ENCODE data around the gene MSANTD1.

The MSANTD1 gene

DNA sequence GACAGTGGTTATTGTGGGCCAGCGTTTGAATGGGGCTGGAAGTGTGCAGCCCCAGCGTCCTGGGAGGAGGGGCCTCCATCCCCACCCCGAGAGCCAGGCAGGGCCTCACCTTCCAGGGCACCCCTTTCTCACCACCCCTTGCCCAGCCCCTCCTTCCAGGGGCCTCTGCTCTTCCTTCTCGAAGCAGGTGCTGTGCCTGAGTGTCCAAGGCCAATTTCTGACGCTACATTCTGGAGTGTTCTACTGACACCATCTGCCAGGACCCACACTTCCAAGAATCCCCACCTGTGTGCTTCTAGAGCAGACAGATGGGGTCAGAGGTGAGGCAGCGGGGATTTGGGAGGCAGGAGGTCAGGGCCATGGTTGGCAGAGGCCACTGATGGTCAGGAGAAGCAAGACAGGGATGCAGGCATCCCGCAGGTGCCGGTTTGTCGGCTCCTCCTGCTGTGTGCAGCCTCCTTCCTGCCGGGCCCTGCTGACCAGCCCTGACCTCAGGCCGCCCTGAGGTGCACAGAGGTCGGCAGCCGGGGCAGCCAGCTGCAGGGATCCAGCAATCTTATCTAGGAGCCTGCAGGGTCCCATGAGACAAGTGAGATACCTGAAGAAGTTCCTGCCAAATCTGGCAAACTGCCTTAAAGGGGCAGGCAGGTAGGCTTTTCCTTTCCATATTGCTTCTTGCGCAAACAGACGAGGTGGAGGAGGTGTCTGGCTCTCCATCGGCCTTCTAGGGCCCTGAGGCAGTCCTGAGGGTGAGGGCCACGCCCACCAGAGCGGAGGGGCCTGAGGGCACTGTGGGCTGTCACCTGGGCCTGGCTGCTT is 18.8 kb downstream of the MSANTD1 start:
- DNase-seq = no peak

DNA sequence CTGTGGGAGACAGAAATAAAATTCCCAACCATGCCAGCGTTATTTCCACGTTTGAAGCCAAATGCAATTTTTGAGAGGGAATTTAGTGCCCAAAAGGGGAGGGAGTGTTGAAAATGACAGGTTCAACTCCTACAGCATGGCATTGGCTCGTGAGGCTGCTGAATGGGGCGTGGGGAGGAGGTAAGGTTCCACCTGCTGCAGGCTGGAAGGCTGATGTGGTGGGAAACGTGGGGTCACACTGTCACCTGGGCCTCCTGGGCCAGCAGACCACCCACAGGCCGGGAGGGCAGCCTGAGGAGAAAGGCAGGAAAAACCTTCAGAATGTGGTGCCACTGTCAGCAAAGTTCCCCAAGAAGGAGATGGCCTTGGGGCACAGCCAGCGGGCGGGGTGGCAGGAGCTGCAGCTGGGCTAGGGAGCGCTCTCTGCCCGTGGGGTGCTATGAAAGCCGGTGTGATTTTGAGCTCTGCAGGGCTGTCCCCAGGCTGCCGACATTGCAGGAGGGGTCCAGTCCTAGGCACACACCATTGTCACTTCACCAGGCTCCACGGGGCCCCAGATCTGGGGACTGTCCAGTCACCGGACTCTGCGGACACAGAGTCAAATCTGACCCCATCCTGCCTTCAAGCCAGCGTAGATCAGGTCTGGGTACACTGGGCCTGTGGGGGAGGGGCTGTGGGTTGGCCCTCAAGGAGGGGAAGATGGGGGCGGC is 19.6 kb downstream of the MSANTD1 start:
- no peak for DNase-seq

DNA sequence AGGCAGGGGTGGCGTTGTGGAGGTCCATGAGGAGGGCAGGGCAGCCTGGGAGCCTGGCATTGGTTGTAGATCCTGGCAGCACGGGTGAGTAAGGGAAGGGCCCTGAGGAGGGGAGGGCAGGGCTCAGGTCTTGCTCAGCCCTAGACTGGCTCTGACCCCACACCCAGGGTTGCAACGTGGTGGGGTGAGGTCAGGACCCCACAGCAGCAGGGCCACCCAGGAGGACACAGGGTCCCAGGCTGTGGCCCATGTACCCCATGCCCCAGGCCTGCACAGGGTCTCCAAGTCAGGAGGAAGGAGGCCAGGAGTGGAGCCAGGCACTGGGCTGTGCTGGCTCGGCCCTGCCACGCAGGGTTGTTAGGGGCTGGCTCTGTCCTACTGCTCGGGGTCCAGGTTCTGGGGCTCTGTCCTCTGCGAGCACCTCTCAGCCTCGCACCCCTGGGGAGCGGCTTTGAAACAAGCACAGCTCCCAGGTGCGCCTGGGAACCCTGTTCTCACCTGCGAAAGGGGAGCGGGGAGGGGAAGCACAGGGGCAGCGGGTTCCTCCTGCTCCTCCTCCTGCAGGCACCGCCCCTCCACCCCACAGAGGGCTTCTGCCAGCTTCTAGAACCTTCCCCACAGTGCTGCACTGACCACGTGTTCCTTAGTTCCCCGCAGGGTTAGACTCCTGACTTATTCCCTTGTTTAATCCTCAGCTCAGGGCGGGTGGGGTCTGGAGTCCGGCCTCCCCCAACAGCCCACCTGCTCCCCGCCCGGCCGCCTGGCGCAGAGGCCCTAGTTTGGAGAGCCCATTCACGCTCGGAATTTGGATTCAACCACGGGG is 20.4 kb downstream of the MSANTD1 start:
- DNase-seq = no peak

DNA sequence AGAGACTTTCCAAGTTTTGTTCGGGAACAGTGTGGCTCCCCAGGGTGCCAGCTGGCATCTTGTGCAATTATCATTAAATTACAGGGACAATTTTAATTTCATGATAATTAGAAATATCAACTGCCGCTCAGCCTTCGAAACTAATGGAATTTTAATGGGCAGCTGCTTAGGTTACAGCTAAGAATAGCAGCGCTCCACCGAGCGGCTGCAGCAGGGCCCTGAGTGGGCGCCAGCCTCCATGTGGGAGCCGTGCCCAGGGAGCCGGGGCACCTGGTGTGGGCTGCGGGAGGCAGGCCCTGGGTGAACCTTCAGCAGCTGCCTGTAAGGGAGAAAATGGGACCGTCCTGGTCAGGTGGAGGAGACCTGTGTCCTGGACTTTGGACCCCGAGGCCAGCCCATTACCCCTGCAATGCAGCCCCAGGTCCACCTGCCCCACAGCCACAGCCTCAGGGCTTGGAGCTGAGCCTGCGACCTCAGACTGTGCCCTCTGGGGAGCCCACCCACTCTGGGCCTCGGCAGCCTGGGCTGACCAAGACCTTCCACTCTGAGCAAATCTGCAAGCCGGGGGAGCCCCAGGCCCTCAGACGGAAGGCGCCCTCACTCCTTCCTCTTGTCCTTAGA is 21.1 kb downstream of the MSANTD1 start:
- no peak for DNase-seq

DNA sequence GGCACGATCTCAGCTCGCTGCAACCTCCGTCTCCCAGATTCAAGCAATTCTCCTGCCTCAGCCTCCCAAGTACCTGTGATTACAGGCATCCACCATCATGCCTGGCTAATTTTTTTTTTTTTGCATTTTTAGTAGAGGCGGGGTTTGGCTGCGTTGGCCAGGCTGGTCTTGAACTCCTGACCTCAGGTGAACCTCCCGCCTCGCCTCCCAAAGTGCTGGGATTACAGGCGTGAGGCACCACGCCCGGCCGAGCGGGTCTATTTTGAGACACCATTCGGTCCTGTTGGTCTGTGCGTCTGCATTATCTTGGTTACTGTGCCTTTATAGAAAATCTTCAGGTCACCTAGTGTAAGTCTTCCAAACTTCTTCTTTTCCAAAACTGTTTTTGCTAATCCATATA is 22.2 kb downstream of the MSANTD1 start:
- no peak for DNase-seq

- peak; percentile 56 for DNase-seq
These were observed 28.0 kb downstream of the MSANTD1 start for GRCh38 chr4:3276986-3277385.

GRCh38 chr4:3280466-3280865 is 31.5 kb downstream of the MSANTD1 start:
- no peak for DNase-seq

DNA sequence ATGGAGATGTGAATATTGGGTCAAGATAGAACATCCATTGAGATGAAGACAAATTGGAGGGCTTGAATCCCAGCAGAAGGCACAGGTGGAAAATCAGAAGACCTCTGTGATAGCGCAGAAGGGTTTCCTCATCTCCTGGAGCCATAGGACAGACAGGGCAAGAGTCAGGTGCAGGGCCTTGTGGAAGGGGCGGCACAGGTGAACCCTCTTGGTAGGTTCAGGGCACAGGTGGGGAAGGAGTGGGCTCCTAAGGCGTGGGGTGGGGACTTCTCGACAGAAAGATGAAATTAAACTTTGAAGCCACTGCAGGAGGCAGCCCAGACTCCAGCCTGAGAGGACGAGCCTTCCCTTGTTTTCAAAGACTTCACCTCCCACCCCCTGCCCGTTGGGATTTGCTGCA is 34.5 kb downstream of the MSANTD1 start:
- DNase-seq = no peak

GRCh38 chr4:3283916-3284315 is 35.0 kb downstream of the MSANTD1 start:
- no peak for DNase-seq

DNA sequence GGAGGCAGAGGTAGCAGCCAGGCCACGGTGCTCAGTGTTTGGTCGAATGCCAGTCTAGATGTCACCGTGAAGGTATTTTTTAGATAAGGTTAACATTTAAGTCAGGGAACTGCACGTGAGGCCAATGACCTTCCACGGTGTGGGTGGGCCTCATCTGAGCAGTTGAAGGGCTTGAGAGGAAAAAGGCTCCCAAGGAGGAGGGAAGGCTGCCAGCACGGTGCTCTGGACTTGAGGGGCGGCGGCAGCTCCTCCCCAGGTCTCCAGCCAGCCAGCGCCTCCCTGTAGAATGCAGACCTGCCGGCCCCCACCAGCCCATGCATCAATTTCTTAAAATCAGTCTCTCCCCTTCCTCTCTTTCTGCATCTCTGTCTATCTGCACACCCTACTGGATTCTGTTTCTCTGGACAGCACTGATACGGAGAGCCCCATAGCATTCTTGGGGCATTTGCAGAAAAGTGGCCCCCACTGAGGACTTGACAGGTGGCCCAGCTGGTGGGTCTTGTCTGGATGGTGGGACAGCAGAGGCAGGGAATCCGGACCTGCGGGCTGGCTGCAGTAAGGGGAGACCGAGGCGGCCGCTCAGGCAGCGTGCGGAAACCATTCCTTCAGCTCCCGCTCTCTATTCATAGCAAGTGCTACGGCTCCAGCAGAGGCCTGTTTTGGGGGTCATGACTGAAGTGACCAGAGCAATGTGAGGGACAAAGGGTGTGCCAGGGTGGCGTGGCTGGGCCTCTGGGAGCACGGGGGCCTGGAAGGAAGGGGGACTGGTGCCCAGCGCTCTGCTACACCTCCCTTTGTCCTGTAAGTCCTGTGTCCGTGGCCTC is 36.0 kb downstream of the MSANTD1 start:
- DNase-seq = no peak

- peak; percentile 40 for DNase-seq
These were observed 36.8 kb downstream of the MSANTD1 start for GRCh38 chr4:3285558-3286334.

GRCh38 chr4:3286335-3287175 is 37.6 kb downstream of the MSANTD1 start:
- no peak for DNase-seq

DNA sequence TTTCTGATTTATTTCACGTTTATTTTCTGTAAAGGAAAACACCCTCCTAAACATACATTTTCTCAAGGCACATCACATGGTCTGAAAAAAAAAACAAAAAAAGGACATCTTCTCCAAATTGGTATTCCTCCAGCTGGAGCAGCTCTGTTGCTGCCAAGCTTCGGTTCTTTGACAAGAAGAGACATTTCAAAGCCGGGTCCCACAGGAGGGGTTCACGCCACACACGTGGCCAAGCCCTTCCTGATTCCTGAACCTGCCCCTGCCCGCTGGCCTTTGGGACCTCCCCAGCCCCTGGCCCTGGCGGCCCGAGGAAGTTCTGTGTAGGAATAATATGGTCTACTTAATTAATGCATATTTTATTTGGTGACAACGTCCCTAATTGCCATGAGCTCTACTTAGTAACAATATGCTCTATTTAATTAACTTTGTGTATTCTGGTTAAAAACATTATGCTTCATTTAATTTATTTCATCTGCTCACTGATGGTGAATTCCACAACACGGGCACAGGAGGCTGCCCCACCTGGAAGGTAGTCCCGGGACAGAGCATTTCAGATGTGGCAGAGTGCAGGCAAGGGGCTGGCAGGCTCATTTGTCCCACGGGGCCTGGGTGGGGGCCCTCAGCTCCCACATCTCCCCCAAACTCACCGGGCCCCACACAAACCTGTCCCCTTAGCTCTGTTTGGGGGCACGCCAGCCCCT is 38.5 kb downstream of the MSANTD1 start:
- DNase-seq = no peak

- no peak for DNase-seq
These were observed 39.1 kb downstream of the MSANTD1 start for GRCh38 chr4:3287972-3288570.

DNA sequence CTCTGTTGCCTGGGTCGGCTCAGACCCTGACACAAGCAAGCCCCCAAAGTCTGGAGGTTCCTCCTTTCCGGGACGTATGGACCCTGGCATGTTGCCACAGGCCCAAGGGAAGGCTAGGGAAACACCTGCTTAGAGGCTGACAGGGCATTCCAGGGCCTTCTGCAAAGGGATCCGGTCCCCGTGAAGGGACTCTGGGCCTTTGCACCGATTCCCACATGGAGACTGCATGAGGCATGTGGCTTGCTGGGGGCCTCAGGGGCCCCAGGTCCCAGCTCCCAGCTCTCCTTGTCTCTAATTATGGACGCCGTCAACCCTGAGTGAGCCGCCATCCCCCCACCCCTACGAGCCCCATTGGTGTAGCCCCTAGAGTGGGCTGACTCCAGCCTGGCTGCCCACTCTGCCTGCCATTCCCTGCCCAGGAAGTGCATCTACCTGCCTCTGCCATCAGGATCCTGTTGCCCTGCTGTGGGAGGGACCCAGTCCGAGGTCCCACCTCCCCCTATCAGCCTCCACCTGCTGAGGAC is 39.7 kb downstream of the MSANTD1 start:
- DNase-seq = no peak

DNA sequence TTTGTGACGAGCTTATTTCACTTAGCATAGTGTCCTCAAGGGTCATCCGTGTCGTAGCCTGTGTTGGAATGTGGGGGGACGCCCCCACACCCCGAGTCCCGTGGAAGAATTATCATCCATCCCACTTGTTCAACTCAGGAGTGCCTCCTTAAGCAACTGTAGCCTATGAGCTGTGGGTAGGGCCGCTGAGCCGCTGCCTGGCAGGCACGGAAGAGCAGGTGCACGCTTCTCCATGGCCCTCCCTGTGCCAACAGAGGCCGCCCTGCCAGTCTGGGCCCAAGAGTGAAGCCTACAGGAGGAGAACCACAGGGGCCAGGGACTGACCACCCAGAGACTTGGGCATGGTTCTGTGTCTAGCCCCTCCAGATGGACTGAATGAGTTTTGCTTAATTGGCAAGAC is 41.5 kb downstream of the MSANTD1 start:
- no peak for DNase-seq

- DNase-seq = no peak
These were observed 41.9 kb downstream of the MSANTD1 start for GRCh38 chr4:3290889-3291321.

DNA sequence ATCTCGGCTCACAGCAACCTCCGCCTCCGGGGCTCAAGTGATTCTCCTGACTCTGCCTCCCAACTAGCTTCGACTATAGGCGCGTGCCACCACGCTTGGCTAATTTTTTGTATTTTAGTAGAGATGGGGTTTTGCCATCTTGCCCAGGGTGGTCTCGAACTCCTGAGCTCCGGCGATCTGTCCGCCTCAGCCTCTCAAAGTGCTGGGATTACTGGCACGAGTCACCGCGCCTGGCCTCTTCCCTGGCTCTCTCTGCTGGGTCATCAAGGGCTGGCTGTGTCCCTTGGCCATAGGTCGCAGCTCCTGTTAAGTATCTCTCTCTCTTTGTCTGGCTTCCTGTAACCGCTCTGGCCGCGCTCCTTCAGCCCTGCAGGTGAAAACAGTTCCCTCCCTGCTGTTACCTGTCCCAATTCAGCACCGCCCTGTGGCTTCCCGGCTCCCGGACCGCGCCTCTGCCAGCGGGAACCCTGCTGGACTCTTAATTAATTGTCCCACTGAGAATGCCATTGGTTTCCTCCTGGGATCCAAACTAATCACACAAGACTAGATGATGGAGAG is 42.5 kb downstream of the MSANTD1 start:
- DNase-seq = no peak
